ENCODE data around the gene ZNF862.

Gene ZNF862

DNA sequence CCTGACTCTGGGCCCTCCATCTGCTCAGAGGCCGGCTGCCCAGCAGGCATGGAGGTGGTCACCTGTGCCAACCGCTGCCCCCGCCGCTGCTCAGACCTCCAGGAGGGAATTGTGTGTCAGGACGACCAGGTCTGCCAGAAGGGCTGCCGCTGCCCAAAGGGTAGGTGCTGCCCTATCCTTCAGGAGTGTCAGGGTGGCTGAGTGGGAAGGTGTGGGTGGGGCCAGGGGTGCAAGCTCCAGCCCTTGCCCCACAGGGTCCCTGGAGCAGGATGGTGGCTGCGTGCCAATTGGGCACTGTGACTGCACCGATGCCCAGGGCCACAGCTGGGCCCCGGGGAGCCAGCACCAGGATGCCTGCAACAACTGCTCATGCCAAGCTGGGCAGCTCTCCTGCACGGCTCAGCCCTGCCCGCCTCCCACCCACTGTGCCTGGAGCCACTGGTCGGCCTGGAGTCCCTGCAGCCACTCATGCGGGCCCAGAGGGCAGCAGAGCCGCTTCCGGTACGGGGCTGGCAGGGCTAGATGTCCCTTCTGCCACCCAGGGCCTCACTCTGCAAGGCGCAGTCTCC, 17.5 kb upstream of the ZNF862 start:
- TF ChIP-seq GLIS3 (CRISPR knock-in tag; IDR thresholded peaks at IDR 0.05) (no peak), CSDC2 (CRISPR knock-in tag; IDR thresholded peaks at IDR 0.05) (no peak), POU6F1 (CRISPR knock-in tag; IDR thresholded peaks at IDR 0.05; ENCODE audit: borderline replicate concordance, low read depth) (no peak)
- no peak for ATAC-seq

GRCh38 chr7:149821191-149822148, 16.7 kb upstream of the ZNF862 start:
- TF ChIP-seq ARNTL (CRISPR knock-in tag; IDR thresholded peaks at IDR 0.05; ENCODE audit: borderline replicate concordance, low read depth) (no peak), ISL1 (CRISPR knock-in tag; IDR thresholded peaks at IDR 0.05) (no peak), SNAI2 (CRISPR knock-in tag; IDR thresholded peaks at IDR 0.05) (no peak), CSRNP3 (CRISPR knock-in tag; IDR thresholded peaks at IDR 0.05) (no peak), BACH2 (CRISPR knock-in tag; IDR thresholded peaks at IDR 0.05; ENCODE audit: borderline replicate concordance) (no peak), GLIS3 (CRISPR knock-in tag; IDR thresholded peaks at IDR 0.05) (no peak)
- TF ChIP-seq, protein P1, sequence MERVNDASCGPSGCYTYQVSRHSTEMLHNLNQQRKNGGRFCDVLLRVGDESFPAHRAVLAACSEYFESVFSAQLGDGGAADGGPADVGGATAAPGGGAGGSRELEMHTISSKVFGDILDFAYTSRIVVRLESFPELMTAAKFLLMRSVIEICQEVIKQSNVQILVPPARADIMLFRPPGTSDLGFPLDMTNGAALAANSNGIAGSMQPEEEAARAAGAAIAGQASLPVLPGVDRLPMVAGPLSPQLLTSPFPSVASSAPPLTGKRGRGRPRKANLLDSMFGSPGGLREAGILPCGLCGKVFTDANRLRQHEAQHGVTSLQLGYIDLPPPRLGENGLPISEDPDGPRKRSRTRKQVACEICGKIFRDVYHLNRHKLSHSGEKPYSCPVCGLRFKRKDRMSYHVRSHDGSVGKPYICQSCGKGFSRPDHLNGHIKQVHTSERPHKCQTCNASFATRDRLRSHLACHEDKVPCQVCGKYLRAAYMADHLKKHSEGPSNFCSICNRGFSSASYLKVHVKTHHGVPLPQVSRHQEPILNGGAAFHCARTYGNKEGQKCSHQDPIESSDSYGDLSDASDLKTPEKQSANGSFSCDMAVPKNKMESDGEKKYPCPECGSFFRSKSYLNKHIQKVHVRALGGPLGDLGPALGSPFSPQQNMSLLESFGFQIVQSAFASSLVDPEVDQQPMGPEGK (CRISPR knock-in tag; IDR thresholded peaks at IDR 0.05; ENCODE audit: borderline replicate concordance) = no peak

GRCh38 chr7:149822353-149822943, 15.7 kb upstream of the ZNF862 start:
- TF ChIP-seq OSR1 (CRISPR knock-in tag; IDR thresholded peaks at IDR 0.05) (no peak), SNAI2 (CRISPR knock-in tag; IDR thresholded peaks at IDR 0.05) (no peak), ESRRG (CRISPR knock-in tag; IDR thresholded peaks at IDR 0.05) (no peak), GLIS3 (CRISPR knock-in tag; IDR thresholded peaks at IDR 0.05) (no peak), TSHZ2 (CRISPR knock-in tag; IDR thresholded peaks at IDR 0.05) (no peak), ZNF8 (CRISPR knock-in tag; IDR thresholded peaks at IDR 0.05) (no peak), TCF4 (CRISPR knock-in tag; IDR thresholded peaks at IDR 0.05; ENCODE audit: borderline replicate concordance) (no peak), ZNF70 (CRISPR knock-in tag; IDR thresholded peaks at IDR 0.05) (no peak), ZFP3 (CRISPR knock-in tag; IDR thresholded peaks at IDR 0.05) (no peak), CSRNP3 (CRISPR knock-in tag; IDR thresholded peaks at IDR 0.05) (no peak), RARB (CRISPR knock-in tag; IDR thresholded peaks at IDR 0.05) (no peak), CSDC2 (CRISPR knock-in tag; IDR thresholded peaks at IDR 0.05) (no peak)
- TF ChIP-seq, protein P1 (CRISPR knock-in tag; IDR thresholded peaks at IDR 0.05; ENCODE audit: borderline replicate concordance) = no peak
- ATAC-seq = no peak

More at GRCh38 chr7:149821191-149822148, 16.7 kb upstream of the ZNF862 start:
- no peak for ATAC-seq

Measured in SK-N-SH treated with all-trans-retinoic acid at 6 μM for 48 hours (cell line).